Activated gamma-delta T cell (primary cell): Measurements from ENCODE around the gene KIFC3.
"Not testable (repeated sequence)": the region's sequence is repeated elsewhere in the genome, so short reads cannot be mapped to it uniquely, and the experiment has no call there.

Source experiments
- DNase-seq: peaks from one replicate; lab custom pipeline; 2025; lab: John Stamatoyannopoulos, UW

Gene KIFC3

DNA sequence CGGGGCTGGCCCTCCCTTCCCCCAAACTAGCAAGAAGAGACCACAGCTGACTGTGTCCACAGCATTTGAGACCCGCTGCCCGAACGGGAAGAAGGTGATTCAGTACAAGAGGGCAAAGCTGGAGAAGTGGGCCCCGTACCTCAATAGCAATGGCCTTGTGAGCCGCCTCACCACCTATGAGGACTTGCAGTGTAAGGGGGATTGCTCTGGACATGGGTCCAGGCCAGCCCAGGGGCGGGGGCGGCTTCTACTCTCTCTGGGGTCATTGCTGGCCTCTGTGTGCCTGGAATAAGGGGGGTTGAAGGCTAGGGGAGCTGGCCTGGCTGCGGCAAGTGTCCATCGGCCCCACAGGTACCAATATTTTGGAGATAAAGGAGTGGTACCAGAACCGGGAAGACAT, 79.6 kb downstream of the KIFC3 start:
- DNase-seq = no peak

GRCh38 chr16:57722210-57722499, 80.1 kb downstream of the KIFC3 start:
- DNase-seq = no peak

DNA sequence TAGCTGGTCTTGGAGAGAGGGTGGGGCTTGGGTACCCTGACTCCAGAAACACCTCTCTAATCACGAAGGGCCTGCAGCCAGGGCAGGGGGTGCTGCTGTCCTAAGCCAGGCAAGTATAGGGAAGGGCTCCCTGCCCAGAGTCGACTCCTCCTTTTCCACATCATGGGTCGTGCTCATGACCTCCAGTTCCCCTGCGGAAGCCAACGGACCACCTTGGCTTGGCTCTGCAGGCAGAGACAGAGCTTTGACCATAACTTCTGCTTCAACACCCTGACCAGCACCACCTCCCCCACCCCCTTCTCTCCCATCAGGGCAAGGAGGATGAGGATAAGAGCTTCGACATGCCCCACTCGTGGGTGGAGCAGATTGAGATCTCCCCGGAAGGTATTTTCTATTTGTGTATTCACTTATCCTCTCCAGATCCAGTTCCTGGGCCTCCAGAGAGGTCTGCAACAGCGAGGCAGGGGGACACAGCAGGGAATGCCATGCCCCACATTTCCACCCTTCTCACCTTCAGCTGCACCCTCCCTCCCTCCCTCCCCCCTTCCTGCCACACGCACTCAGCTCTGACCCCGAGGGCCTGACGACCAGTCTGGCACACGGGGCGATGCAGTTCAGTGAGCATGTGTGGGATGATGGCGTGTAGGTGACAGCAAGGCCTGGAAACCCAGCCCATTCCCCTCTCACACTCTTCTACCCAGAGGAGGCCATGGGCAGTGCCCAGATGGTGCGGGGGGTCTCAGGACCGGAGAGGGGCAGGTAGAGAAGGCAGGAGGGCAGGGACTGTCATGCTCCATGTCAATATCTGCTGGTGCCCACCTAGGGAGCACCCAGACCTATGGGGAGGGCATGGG, 80.7 kb downstream of the KIFC3 start:
- no peak for DNase-seq

GRCh38 chr16:57720142-57720575, 82.1 kb downstream of the KIFC3 start:
- DNase-seq = no peak

- DNase-seq = no peak
Observed at GRCh38 chr16:57714047-57714446, 88.2 kb downstream of the KIFC3 start.

GRCh38 chr16:57713596-57713995, 88.7 kb downstream of the KIFC3 start:
- no peak for DNase-seq

DNA sequence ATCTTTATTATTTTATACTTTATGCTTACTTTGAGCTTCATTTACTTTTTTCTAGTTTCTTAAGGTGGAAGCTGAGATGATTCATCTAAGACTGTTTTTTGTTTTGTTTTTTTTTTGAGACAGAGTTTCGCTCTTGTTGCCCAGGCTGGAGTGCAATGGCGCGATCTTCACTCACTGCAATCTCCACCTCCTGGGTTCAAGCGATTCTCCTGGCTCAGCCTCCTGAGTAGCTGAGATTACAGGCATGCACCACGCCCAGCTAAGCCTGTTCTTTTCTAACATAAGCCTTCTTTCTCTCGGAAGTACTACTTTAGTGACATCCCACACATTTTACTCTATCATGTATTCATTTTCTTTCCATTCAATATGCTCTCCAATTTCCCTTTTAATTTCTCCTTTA, 89.7 kb downstream of the KIFC3 start:
- DNase-seq = not testable (repeated sequence)

DNA sequence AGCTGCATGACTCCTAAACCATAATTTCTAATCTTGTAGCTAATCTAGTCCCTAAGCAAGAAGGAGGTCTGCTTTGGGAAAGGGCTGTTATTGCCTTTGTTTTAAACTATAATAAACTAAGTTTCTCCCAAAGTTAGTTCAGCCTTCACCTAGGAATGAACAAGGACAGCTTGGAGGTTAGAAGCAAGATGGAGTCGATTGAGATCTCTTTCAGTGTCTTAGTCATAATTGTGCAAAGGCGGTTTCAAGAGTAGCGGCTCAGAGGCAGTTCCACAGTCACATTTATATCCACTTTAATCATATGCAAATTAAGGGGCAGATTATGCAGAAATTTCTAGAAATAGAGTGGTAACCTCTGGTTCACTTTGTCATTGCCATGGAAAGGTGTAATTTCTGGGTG, 90.3 kb downstream of the KIFC3 start:
- DNase-seq = no peak

- no peak for DNase-seq
Observed at GRCh38 chr16:57711346-57711745, 90.9 kb downstream of the KIFC3 start.

- DNase-seq = no peak
Observed at GRCh38 chr16:57709663-57710062, 92.6 kb downstream of the KIFC3 start.
